Myometrial cell (primary cell): ENCODE data around the gene CDK10. TPM values are rescaled to one million over a fixed set of nuclear protein-coding genes. Genes with fewer than 3 reads are reported as not detected.

Experiments used
- total RNA-seq: library from RNA; depleted of rRNA; stranded (reverse); fragments of >200 nt; gene quantifications from 2 replicates; pipeline ENCODE4 v1.2.3, GENCODE V29; 2015

CDK10 gene
- total RNA-seq, result 43.2 and 54.9 TPM in 2 replicates

GRCh38 chr16:89686520-89687091 lies at the start of gene CDK10:
TSS of gene CDK10 (plus strand) at chr16:89686689. CDS start at chr16:89686711, 22 bp downstream.

GRCh38 chr16:89657442-89658220 lies 28.9 kb upstream of the CDK10 start, which contains the start of the genes CHMP1A and SPATA33:
TSS of gene CHMP1A (minus strand) at chr16:89657708. CDS start at chr16:89657588, 120 bp downstream.
TSS of gene SPATA33 (plus strand) at chr16:89657836. CDS start at chr16:89657912, 76 bp downstream.

DNA sequence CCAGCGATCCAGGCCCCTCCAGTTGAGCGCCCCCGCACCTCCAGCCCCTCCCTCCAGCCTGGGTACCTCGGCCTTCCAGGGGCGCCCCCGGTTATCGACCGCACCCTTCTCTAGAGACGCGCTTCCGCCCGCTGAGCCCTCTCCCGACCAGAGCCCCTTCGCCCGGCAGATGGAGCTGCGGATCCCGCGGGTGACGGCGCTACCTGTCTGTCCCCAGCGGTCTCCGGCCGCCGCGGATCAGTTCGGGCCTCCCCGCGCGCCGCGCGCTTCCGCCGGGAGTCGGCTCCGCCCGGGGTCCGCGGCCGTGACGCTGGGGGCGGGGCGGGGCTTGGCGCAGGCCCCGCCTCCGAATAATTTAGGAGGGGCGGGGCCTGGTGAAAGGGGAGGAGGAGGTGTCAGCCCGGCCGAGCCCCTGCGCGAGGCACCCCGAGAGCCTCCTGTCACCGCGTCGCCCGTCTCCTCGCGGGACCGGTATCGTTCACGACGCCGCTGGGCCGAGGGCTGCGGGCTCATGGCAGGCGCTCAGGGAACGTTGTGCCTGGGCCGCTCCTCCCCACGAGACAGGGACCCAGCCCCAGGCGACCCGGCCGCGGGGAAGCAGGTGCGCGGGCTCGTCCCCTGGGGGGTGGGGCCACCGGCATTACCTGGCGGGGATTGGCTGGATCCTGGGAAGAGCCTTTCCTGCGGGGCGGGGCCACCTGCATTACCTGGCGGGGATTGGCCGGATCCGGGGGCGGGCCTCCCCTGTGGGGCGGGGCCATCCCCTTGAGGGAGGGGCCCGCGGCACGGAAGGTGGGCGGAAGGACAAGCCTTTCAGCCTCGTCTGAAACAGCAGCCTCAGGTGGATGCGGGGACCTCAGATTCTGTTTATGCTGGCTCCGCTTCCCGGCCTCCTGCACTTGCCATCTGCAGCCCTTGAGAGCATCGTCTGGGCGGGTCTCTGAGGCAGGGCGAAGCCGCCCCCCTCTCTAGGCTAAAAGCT lies 15.2 kb downstream of the CDK10 start, which contains the start of gene SPATA2L:
Gene SPATA2L (minus strand): TSS at position 281 of the 982 bp plus-strand sequence. CDS start 473 bp downstream, outside the sequence.

GRCh38 chr16:89720813-89721545 lies 34.5 kb downstream of the CDK10 start, which contains the start of the genes VPS9D1 and ZNF276:
TSS of gene VPS9D1 (minus strand) at chr16:89720898. CDS start at chr16:89720861, 37 bp downstream.
TSS of gene ZNF276 (plus strand) at chr16:89721537. CDS start at chr16:89721641, 104 bp downstream.

Other genes starting within 250 kb of the CDK10 start
- 42.7 and 45.7 TPM in 2 replicates for gene ANKRD11, start 196.1 kb upstream of the CDK10 start, total RNA-seq
- 103 and 136 TPM in 2 replicates for gene SPG7, start 178.3 kb upstream of the CDK10 start, total RNA-seq
- 5,767 and 7,100 TPM in 2 replicates for gene RPL13, start 126.0 kb upstream of the CDK10 start, total RNA-seq
- 14.7 and 24.5 TPM in 2 replicates for gene CPNE7, start 110.9 kb upstream of the CDK10 start, total RNA-seq
- gene DPEP1, start 73.0 kb upstream of the CDK10 start, total RNA-seq, result not detected in 2 replicates
- 96.6 and 148 TPM in 2 replicates for gene CHMP1A, start 29.0 kb upstream of the CDK10 start, total RNA-seq
- gene SPATA33, start 28.9 kb upstream of the CDK10 start, total RNA-seq, result 1.7 and 5.7 TPM in 2 replicates
- 9.9 and 19.3 TPM in 2 replicates for gene SPATA2L, start 15.0 kb downstream of the CDK10 start, total RNA-seq
- 9.0 and 15.6 TPM in 2 replicates for gene VPS9D1, start 34.2 kb downstream of the CDK10 start, total RNA-seq
- gene ZNF276, start 34.8 kb downstream of the CDK10 start, total RNA-seq, result 7.2 and 8.2 TPM in 2 replicates
- gene FANCA, start 130.0 kb downstream of the CDK10 start, total RNA-seq, result 14.4 and 26.9 TPM in 2 replicates
- 1.6 and 4.0 TPM in 2 replicates for gene SPIRE2, start 141.8 kb downstream of the CDK10 start, total RNA-seq
- 142 and 146 TPM in 2 replicates for gene TCF25, start 186.9 kb downstream of the CDK10 start, total RNA-seq
- 10.8 and 11.0 TPM in 2 replicates for gene MC1R, start 232.2 kb downstream of the CDK10 start, total RNA-seq
- gene TUBB3, start 236.7 kb downstream of the CDK10 start, total RNA-seq, result 365 and 394 TPM in 2 replicates